SK-N-MC (cell line): ENCODE data around the gene PRRT1.

ENCODE experiments used
- EZH2 ChIP-seq: fragments of 200-600 bp; sonication (generic); IDR thresholded peaks from one replicate; pipeline ENCODE4 v1.6.1; 2017; ENCODE audit warnings: antibody characterized with exemption
- POLR2AphosphoS5 ChIP-seq: IDR thresholded peaks from 2 replicates; pipeline ENCODE4 v1.6.1; 2012; ENCODE audit warnings: mild to moderate bottlenecking, low read depth, low read length, borderline replicate concordance

DNA sequence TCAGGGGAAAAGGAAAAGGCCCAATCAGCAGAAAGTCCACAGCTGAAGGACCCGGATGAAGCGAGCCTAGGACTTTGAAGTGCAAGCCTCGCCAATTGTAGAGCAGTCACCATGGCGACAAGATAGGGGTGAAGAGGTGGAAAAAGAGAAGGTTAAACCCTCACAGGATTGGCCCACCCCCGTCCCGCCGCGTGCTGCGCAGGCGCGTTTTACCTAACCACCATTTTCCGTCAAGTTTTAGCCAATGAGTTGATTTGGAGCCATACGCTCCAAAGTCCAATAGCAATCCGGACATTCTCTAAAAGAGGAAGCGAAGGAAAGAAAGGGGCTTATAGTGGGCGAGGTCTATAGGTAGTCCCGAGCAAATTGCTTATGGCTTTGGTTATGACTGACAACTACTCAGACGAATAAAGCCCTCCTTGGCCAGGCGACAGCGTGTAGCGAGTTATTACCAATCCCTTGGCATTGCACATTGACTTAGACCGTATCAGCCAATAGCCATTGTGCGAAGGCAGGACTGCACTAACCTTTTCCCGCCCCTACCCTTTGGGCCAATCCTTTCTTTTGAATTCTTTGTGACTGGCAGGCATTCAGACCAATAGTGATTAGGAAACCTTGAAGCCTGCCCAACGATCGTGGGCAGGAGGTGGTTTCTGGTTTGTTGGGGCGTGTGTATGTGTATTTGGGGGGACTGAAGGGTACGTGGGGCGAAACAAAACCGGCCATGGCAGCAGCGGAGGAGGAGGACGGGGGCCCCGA lies 26.2 kb upstream of the PRRT1 start, which contains the start of gene RNF5:
- TF ChIP-seq EZH2 (no peak), POLR2AphosphoS5 (no peak; the same call in 1 of the 2 replicates)
